NT2/D1 (cell line): ENCODE measurements around the gene GOLPH3.

Source experiments
- DNase-seq: peaks from one replicate; pipeline ENCODE4 v3.0.0-alpha.2; 2011; ENCODE audit warnings: low read depth, low spot score
- H3K27me3 ChIP-seq: 2 replicates; pipeline ENCODE4 v1.6.0; 2011; ENCODE audit warnings: mild to moderate bottlenecking; ENCODE audit not compliant: insufficient read length, insufficient read depth
- H3K36me3 ChIP-seq: 2 replicates; pipeline ENCODE4 v1.6.1; 2011; ENCODE audit warnings: mild to moderate bottlenecking, low read length, mixed read lengths; ENCODE audit not compliant: insufficient read depth, insufficient read length
- H3K4me1 ChIP-seq: 2 replicates; pipeline ENCODE4 v1.5.1; 2011; ENCODE audit not compliant: insufficient read depth, insufficient read length
- H3K4me3 ChIP-seq: 2 replicates; pipeline ENCODE4 v1.5.1; 2011; ENCODE audit warnings: low read depth; ENCODE audit not compliant: insufficient read length
- H3K9ac ChIP-seq: 2 replicates; pipeline ENCODE4 v1.6.0; 2011; ENCODE audit warnings: low read depth; ENCODE audit not compliant: insufficient read length
- H3K9me3 ChIP-seq: 2 replicates; pipeline ENCODE4 v1.5.1; 2011; ENCODE audit warnings: mild to moderate bottlenecking, low read length; ENCODE audit not compliant: insufficient read depth
- SUZ12 ChIP-seq: IDR thresholded peaks from 2 replicates; pipeline ENCODE4 v1.6.1; 2011; ENCODE audit not compliant: insufficient read length, insufficient read depth; ENCODE audit errors: extremely low read depth
- YY1 ChIP-seq: IDR thresholded peaks from 2 replicates; pipeline ENCODE4 v1.6.1; 2011; ENCODE audit not compliant: insufficient read length, insufficient read depth
- ZNF274 ChIP-seq: IDR thresholded peaks from 2 replicates; pipeline ENCODE4 v1.6.1; 2011; ENCODE audit warnings: mild to moderate bottlenecking, low read depth, low read length

The GOLPH3 gene

GRCh38 chr5:32100691-32101302 is 73.3 kb downstream of the GOLPH3 start:
- DNase-seq = no peak
- TF ChIP-seq ZNF274 = no peak
- no peak for TF ChIP-seq SUZ12
- no peak overlapping the region for H3K4me3 ChIP-seq
- H3K36me3 ChIP-seq = peaks cover 60% of the 10 kb centered on the region
- H3K4me1 ChIP-seq = no peaks in the 10 kb centered on the region
- H3K27me3 ChIP-seq = no peaks in the 10 kb centered on the region
- no peaks in the 10 kb centered on the region for H3K9me3 ChIP-seq
- no peak overlapping the region for H3K9ac ChIP-seq

GRCh38 chr5:32100230-32100629 is 73.9 kb downstream of the GOLPH3 start:
- Histone ChIP-seq H3K4me1 (no peaks in the 10 kb centered on the region), H3K27me3 (no peaks in the 10 kb centered on the region), H3K9me3 (no peaks in the 10 kb centered on the region), H3K36me3 (peaks cover 55% of the 10 kb centered on the region), H3K9ac (no peak overlapping the region), H3K4me3 (no peak overlapping the region)
- DNase-seq = no peak
- no peak for TF ChIP-seq ZNF274
- no peak for TF ChIP-seq YY1
- TF ChIP-seq SUZ12 = no peak

GRCh38 chr5:32099486-32100035 is 74.6 kb downstream of the GOLPH3 start:
- no peak overlapping the region for H3K9ac ChIP-seq
- H3K9me3 ChIP-seq = no peaks in the 10 kb centered on the region
- peaks cover 52% of the 10 kb centered on the region for H3K36me3 ChIP-seq
- no peaks in the 10 kb centered on the region for H3K4me1 ChIP-seq
- H3K27me3 ChIP-seq = no peaks in the 10 kb centered on the region
- DNase-seq = no peak
- TF ChIP-seq SUZ12 = no peak
- TF ChIP-seq ZNF274 = no peak
- TF ChIP-seq YY1 = no peak
- H3K4me3 ChIP-seq = no peak overlapping the region

- H3K9ac ChIP-seq = no peak overlapping the region
- H3K4me1 ChIP-seq = no peaks in the 10 kb centered on the region
- no peak for DNase-seq
- no peaks in the 10 kb centered on the region for H3K27me3 ChIP-seq
- no peak overlapping the region for H3K4me3 ChIP-seq
- no peak for TF ChIP-seq SUZ12
- TF ChIP-seq ZNF274 = no peak
- TF ChIP-seq YY1 = no peak
- no peaks in the 10 kb centered on the region for H3K9me3 ChIP-seq
- peaks cover 48% of the 10 kb centered on the region for H3K36me3 ChIP-seq
Measured at GRCh38 chr5:32098890-32099310, 75.2 kb downstream of the GOLPH3 start.

GRCh38 chr5:32098291-32098690 is 75.8 kb downstream of the GOLPH3 start:
- H3K27me3 ChIP-seq = no peaks in the 10 kb centered on the region
- no peak for TF ChIP-seq ZNF274
- no peak for TF ChIP-seq SUZ12
- TF ChIP-seq YY1 = no peak
- no peak overlapping the region for H3K4me3 ChIP-seq
- no peaks in the 10 kb centered on the region for H3K9me3 ChIP-seq
- peaks cover 45% of the 10 kb centered on the region for H3K36me3 ChIP-seq
- H3K9ac ChIP-seq = no peak overlapping the region
- DNase-seq = no peak
- H3K4me1 ChIP-seq = no peaks in the 10 kb centered on the region

- H3K4me1 ChIP-seq = no peaks in the 10 kb centered on the region
- H3K4me3 ChIP-seq = no peak overlapping the region
- no peak overlapping the region for H3K9ac ChIP-seq
- H3K36me3 ChIP-seq = peaks cover 36% of the 10 kb centered on the region
- no peak for DNase-seq
- no peaks in the 10 kb centered on the region for H3K27me3 ChIP-seq
- no peak for TF ChIP-seq YY1
- no peak for TF ChIP-seq SUZ12
- no peak for TF ChIP-seq ZNF274
- no peaks in the 10 kb centered on the region for H3K9me3 ChIP-seq
Measured at GRCh38 chr5:32096891-32097595, 77.1 kb downstream of the GOLPH3 start.

GRCh38 chr5:32095261-32095671 is 78.9 kb downstream of the GOLPH3 start:
- no peaks in the 10 kb centered on the region for H3K4me1 ChIP-seq
- H3K9ac ChIP-seq = no peak overlapping the region
- TF ChIP-seq SUZ12 (no peak), ZNF274 (no peak)
- no peak overlapping the region for H3K4me3 ChIP-seq
- H3K36me3 ChIP-seq = peaks cover 22% of the 10 kb centered on the region
- H3K9me3 ChIP-seq = no peaks in the 10 kb centered on the region
- H3K27me3 ChIP-seq = no peaks in the 10 kb centered on the region
- no peak for DNase-seq
